AG10803 (cell line): ENCODE results near the gene EMX1.

Experiments
- DNase-seq: peaks from one replicate; pipeline ENCODE4 v3.0.0; 2010; ENCODE audit warnings: low read depth
- H3K4me3 ChIP-seq: 2 replicates; pipeline ENCODE4 v1.5.1; 2011; ENCODE audit warnings: mild to moderate bottlenecking, low read length, control low read depth
- TF ChIP-seq, protein P1 (sequence below): conservative IDR thresholded peaks from 2 replicates; pipeline ENCODE4 v1.5.1; 2011; ENCODE audit warnings: mild to moderate bottlenecking, low read length, control low read depth, inconsistent platforms

Gene EMX1

DNA sequence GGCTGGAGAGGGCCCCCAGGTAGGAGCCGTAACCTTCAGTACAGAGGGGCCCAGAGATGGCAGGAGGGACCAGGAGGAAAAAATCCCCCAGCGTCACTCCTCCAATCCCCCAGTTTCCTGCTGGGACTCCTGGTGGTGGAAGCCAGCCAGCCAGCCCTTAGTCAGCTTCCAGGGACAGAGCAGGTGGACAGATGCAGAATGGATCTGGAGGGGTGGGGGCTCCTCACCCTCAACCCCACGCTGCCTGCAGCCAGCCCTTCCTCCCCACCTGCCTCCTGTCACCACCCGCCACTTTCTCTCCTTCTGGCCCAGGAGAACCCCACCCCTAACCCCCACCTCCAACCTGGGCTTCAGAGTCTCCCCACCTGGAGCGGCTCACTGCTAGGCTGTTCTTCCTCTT lies 21.1 kb downstream of the EMX1 start:
- TF ChIP-seq, protein P1, sequence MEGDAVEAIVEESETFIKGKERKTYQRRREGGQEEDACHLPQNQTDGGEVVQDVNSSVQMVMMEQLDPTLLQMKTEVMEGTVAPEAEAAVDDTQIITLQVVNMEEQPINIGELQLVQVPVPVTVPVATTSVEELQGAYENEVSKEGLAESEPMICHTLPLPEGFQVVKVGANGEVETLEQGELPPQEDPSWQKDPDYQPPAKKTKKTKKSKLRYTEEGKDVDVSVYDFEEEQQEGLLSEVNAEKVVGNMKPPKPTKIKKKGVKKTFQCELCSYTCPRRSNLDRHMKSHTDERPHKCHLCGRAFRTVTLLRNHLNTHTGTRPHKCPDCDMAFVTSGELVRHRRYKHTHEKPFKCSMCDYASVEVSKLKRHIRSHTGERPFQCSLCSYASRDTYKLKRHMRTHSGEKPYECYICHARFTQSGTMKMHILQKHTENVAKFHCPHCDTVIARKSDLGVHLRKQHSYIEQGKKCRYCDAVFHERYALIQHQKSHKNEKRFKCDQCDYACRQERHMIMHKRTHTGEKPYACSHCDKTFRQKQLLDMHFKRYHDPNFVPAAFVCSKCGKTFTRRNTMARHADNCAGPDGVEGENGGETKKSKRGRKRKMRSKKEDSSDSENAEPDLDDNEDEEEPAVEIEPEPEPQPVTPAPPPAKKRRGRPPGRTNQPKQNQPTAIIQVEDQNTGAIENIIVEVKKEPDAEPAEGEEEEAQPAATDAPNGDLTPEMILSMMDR, result no peak
- DNase-seq, result no peak
- no peak overlapping the region for H3K4me3 ChIP-seq

DNA sequence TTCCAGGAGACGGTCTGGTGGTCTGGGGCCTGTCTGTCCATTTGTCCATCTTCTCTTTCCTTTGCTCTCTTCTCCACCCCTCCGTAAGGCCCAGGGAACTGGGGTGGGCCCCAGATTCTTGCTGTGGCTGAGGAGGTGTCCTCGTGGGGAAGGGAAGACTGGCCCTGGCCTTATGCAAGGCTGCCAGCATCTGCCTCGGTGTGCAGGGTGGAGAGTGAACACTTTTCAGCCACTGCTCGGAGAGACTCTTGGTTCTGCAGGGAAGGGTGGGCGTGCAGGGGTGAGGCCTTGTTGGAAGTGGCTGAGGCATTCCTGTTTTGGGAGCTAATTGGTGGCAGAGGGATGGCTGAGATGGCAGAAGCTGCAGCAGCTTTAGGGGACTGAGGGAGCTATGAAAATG lies 23.0 kb downstream of the EMX1 start:
- H3K4me3 ChIP-seq, result no peak overlapping the region
- DNase-seq, result no peak
- TF ChIP-seq, protein P1, result no peak

DNA sequence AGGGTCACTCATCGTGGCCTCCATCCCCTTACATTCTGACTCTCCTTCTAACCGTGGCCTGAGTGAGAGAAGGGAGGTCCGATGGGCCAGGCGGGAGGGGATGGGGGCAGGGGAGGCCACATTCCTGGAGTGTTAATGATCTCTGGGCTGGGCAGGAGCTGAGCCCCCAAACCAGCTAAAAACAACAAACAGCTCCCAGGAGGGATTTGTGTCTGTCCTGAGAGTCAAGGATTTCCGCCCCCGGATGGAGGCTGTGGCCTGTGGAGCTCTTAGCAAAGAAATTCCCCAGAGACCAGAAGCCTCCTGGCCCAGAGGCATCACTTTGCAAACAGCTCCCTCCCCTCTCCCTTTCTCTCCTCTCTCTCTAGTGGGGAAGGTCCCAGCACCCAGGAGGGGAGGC lies 23.5 kb downstream of the EMX1 start:
- no peak overlapping the region for H3K4me3 ChIP-seq
- DNase-seq, result peak; percentile 49
- TF ChIP-seq, protein P1, result no peak

DNA sequence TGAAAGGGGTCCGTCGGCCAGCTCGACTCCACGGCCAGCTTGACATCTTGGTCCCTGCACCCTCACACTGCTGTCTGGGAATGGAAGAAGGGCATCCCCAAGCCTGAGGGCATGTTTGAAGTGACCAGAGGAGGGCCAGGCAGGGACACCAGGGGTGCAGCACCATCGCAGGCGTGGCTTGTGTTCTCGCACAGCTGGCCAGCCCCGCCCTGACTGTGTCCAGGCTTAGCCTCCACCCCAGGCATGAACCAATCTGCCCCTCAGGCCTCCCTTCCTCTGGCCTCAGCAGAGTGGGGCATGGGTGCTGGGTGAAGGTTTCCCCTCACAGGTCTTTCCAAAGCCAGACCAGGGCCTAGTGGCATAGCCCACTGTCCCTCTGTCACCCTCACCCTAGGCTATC lies 25.0 kb downstream of the EMX1 start:
- H3K4me3 ChIP-seq, result no peak overlapping the region
- DNase-seq, result no peak
- TF ChIP-seq, protein P1, result no peak

DNA sequence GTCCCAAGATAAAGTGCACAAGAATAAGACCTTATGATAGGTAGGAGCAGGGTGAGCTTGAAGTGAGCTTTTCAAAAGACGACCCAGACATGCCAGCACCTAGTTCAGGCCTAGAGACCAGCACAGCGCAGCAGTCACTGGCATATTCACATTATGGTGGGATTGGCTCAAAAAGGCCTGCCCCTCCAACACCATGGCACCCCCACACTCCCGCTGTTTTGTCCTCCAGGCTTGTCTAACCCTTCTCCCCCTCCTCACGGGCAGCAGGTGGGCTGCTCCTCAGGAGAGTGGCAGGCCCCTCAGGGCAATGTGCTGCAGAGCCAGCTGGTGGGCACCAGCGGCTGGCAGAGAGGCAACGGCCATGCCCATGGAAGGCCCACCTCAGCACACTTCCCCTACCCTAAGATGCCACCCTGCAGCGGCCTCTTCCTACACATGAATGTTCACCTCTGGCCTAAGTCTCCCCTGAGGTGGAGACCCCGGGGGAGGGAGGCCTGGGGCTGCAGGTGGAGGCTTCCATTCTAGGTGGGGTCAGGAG lies 25.6 kb downstream of the EMX1 start:
- no peak for DNase-seq
- H3K4me3 ChIP-seq, result no peak overlapping the region
- TF ChIP-seq, protein P1, result no peak

DNA sequence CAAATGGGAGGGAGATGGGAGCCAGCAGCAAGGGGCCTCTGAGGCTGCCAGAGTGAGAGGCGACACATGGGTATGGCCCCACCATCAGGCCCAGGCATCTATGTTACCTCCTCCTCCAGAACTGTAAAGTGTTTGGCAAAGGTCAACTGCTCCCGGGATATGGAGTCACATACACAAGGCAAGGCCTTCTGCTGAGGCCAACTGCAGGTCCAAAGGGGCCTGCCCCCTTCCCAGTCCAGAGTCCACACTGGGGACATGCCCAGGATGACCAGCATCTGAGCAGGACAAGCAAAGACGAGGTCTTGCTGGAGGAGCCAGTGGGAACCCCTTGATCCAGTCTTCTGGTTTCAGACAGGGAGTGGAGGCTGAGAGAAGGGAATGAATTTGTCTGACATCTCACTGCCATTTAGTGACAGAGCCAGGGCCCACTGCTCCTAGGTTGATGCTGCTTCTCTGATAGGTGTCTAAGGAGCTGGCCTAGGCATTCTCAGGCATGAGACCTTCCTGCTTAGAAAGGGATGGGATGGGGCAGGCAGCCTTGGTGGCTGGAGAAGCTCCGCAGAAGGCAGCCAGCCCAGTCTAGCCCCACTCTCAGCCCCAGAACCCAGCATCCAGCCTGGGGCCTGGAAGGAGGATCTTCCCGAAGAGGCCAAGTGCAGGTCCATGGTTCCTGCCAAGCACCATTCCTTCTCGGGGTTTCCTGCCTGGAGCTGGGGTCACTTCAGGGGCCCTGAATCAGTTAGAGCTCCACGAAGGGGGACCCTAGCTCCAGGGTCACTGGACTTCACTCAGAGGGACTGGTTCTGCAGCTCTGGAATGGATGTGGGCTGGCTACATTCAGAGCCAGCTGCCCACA lies 26.4 kb downstream of the EMX1 start:
- TF ChIP-seq, protein P1, result no peak
- no peak for DNase-seq
- no peak overlapping the region for H3K4me3 ChIP-seq
